ENCODE data around the gene HDAC2.

HDAC2 gene

DNA sequence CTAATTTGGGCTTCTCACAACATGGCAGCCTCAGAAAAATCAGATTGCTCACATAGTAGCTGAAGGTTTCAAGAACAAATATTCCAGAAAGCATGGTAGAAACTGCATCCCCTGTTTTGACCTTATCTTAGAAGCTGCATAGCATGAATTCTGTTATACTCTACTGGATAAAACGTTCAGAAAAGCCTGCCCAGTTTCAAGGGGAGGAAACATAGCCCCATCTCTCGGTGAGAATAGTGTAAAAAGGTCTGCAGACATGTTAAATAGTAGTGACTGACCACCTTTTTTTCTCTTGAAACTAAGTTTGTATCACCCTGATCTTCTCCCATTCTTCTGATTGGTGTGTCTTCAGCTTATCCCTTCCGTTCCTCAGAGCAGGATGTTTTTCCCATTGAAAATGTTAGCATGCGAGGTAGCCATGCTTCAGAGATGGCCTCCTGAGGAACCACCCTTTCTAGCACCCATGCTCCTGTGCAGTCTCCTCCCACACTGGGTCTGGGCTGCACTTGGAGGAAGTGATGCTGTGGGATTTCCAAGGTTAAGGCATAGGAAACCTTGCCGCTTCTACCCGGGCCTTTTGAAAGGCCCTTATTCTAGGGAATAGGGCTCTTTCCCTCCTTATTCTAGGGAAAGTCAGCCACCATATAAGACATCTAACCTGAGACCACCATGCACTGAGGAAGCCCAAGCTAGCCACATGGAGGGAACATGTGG is 63.7 kb downstream of the HDAC2 start:
- DNase-seq, result no peak

DNA sequence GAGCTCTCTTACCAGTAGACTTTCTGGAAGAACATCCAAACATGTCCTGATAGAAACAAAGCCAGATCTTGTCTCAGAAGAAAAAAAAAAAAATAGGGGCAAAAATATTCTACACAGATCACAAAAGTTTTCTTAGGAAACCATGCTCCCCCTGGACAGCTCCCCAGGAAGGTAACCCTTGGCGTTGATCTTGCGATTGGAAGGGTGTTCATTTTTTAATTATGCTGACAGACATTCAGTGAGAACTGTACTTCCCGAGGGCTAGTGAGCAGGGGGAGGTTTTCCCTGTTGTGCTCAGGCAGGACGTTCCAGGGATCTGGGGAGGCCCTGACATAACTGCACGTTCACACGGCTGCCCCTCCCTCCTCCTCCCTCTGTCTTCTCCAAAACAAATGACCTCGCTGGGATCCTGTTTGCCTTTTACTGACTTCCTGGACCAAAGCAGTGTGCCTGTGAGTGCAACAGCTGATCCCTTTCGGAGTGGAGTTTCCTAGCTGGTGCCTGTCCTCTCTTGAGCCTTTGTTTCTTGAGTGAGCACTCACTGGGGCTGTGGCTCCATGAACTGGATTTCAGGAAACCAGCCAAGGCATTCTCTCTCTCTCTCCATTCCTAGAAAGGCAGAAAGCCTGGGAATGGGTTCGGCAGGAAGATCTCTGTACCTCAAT is 67.2 kb downstream of the HDAC2 start:
- DNase-seq, result no peak

- DNase-seq, result no peak
Observed at GRCh38 chr6:113901482-113901881, 69.5 kb downstream of the HDAC2 start.

GRCh38 chr6:113894712-113895674 is 76.0 kb downstream of the HDAC2 start:
- peak; percentile 3 for DNase-seq

- no peak for DNase-seq
Observed at GRCh38 chr6:113893866-113894265, 77.1 kb downstream of the HDAC2 start.

DNA sequence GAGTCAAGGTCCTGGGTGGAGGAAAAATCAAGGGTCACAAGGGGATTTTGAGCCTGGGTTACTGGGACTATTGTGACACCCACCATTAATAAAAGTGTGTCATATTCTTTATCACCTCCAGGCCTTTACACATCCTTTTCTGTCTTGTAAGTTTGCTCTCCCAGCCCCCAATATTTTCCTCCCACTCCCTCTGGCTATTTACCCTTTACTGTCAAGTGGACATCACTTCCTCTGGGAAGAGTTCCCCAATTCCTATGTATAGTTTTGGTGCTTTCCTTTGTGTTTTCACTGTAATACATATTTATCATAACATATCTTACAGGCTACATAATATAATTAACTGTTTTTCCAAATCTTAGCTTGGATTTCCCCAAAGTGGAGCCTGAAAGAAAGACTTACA is 77.5 kb downstream of the HDAC2 start:
- no peak for DNase-seq

GRCh38 chr6:113888956-113889630 is 81.9 kb downstream of the HDAC2 start:
- DNase-seq, result no peak

DNA sequence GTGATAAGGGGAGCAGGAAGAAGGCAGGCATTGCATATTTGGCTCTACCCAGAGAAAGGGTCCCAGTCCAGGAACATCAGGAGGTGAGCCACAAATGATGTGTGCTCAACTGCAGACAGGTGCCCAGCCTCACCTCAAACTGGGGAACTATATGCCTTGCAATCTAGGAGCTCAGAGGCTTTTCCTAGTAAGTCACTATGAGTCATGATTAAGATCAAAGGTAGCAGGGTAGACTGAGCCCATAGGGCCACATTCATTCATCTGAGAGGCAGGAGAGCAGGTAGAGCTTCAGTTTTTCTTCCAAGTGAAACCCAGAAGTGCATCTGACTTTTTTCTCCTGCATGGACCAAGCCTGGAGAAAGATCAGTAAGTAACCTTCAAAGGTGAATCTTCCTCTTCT is 82.5 kb downstream of the HDAC2 start:
- DNase-seq, result no peak

DNA sequence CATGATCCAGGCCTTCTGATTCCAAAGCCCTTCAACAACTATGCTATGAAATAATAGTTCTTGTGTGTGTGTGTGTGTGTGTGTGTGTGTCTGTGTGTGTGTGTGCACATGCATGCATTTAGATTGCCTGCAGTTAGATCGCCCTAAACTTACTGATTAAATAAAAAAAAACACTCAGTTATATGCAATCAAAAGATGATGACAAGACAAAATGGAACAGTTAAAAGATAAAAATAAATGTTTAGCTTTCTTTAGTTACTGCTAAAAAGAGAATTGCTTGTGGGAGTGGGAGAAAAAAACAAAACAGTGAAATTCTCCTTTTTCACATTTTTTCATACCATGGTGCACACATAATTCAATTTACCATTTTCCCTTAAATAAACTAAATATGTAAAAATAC is 84.4 kb downstream of the HDAC2 start:
- no peak for DNase-seq

DNA sequence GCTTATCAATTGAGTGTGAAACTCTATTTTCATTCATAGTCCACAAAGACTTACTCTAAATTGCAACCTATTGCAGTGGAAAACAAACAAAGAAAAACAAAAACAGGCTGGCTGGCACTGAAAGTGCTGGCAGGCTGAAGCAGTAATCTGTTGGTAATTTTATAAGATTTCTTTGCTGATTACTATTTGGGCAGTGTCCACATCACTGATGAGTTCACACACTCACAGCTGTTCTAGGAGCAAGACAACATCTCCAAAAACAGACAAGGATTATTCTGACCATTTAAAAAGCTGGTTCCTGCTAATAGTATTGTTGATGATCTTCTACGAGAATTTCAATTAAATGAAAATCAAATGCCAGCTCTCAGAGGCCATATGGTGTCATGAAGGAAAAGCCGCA is 86.9 kb downstream of the HDAC2 start:
- DNase-seq, result no peak
